Measurements from ENCODE around the gene SYT17.

SYT17 gene

DNA sequence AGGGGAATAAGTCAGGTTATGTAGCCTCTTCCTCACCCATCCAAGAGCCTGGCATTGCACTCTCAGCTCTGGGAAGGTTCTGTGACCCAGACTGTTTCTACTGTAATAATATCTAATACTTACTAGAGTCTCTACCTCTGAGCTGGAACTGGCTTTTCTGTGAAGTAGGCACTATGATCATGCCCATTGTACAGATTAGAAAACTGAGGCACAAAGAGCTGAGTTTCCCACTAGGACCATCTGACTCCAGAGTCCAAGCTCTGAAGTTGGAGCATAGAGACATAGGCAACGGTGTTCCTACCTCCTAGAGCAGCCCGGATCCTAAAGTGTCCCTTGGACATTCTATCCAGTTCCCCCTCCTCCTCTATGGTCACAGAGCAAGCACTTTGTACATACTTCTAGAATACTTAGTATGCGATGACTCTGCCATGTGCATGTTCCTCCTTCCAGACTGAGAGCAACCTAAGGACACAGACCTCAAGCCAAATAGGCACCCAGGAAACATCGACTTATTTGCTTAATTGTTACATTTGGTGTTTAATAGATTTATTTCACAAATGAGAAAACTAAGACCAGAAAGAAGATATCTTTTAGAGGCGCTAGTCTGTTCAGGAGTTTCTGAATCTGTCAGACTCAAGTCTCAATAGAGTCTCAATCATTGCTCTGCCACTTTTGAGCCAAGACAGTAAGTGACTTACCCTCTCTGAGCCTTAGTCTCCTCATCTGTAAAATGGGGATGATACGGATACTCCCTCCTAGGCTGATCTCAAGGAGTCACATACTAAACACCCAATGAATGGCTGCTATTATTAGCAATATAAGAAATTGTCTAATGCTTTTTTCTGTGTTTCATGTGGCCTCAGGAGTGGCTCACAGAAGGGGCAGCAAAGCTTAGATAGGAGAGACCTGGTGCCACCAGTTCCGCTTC is 121.1 kb downstream of the SYT17 start (continued):
- no peak for TF ChIP-seq TSHZ2 (CRISPR knock-in tag; IDR thresholded peaks at IDR 0.05)
- no peak for TF ChIP-seq ARNTL (CRISPR knock-in tag; IDR thresholded peaks at IDR 0.05; ENCODE audit: borderline replicate concordance, low read depth)
- no peak for TF ChIP-seq TOX (CRISPR knock-in tag; IDR thresholded peaks at IDR 0.05; ENCODE audit: borderline replicate concordance)
- no peak for TF ChIP-seq PPARA (CRISPR knock-in tag; IDR thresholded peaks at IDR 0.05; ENCODE audit: borderline replicate concordance)
- no peak for TF ChIP-seq PATZ1 (CRISPR knock-in tag; IDR thresholded peaks at IDR 0.05; ENCODE audit: borderline replicate concordance)
- TF ChIP-seq ZNF565 (CRISPR knock-in tag; conservative IDR thresholded peaks at IDR 0.05; ENCODE audit: low read depth) = no peak
- no peak for TF ChIP-seq ISL1 (CRISPR knock-in tag; IDR thresholded peaks at IDR 0.05)
- TF ChIP-seq BACH2 (CRISPR knock-in tag; IDR thresholded peaks at IDR 0.05; ENCODE audit: borderline replicate concordance) = no peak

- TF ChIP-seq BACH2 (CRISPR knock-in tag; IDR thresholded peaks at IDR 0.05; ENCODE audit: borderline replicate concordance) (no peak), ZFP30 (CRISPR knock-in tag; IDR thresholded peaks at IDR 0.05) (no peak), ARNTL (CRISPR knock-in tag; IDR thresholded peaks at IDR 0.05; ENCODE audit: borderline replicate concordance, low read depth) (no peak), SNAI2 (CRISPR knock-in tag; IDR thresholded peaks at IDR 0.05) (no peak)
- no peak for ATAC-seq
Observed at GRCh38 chr16:19289811-19290485, 121.9 kb downstream of the SYT17 start.

DNA sequence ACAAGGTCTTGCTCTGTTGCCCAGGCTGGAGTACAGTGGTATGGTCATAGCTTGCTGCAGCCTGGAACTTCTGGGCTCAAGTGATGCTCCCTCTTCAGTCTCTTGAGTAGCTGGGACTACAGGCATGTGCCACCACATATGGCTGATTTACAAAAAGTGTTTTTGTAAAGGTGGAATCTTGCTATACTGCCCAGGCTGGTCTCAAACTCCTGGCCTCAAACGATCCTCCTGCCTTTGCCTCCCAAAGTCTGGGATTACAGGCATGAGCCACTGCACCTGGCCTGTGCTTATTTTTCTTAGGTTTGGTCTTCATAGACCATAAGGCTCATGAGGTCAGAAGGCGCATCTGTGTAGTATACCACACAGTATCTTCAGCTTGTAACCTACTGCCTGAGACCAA is 122.8 kb downstream of the SYT17 start:
- no peak for TF ChIP-seq ZFP3 (CRISPR knock-in tag; IDR thresholded peaks at IDR 0.05)
- no peak for TF ChIP-seq CSDC2 (CRISPR knock-in tag; IDR thresholded peaks at IDR 0.05)
- TF ChIP-seq ZFP30 (CRISPR knock-in tag; IDR thresholded peaks at IDR 0.05) = no peak
- no peak for TF ChIP-seq BACH2 (CRISPR knock-in tag; IDR thresholded peaks at IDR 0.05; ENCODE audit: borderline replicate concordance)
- no peak for TF ChIP-seq ZNF70 (CRISPR knock-in tag; IDR thresholded peaks at IDR 0.05)
- no peak for TF ChIP-seq TCF4 (CRISPR knock-in tag; IDR thresholded peaks at IDR 0.05; ENCODE audit: borderline replicate concordance)
- no peak for TF ChIP-seq GLIS3 (CRISPR knock-in tag; IDR thresholded peaks at IDR 0.05)
- TF ChIP-seq PPARA (CRISPR knock-in tag; IDR thresholded peaks at IDR 0.05; ENCODE audit: borderline replicate concordance) = no peak
- TF ChIP-seq, protein P1, sequence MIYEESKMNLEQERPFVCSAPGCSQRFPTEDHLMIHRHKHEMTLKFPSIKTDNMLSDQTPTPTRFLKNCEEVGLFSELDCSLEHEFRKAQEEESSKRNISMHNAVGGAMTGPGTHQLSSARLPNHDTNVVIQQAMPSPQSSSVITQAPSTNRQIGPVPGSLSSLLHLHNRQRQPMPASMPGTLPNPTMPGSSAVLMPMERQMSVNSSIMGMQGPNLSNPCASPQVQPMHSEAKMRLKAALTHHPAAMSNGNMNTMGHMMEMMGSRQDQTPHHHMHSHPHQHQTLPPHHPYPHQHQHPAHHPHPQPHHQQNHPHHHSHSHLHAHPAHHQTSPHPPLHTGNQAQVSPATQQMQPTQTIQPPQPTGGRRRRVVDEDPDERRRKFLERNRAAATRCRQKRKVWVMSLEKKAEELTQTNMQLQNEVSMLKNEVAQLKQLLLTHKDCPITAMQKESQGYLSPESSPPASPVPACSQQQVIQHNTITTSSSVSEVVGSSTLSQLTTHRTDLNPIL (CRISPR knock-in tag; IDR thresholded peaks at IDR 0.05; ENCODE audit: low read depth) = no peak
- TF ChIP-seq, protein P2, sequence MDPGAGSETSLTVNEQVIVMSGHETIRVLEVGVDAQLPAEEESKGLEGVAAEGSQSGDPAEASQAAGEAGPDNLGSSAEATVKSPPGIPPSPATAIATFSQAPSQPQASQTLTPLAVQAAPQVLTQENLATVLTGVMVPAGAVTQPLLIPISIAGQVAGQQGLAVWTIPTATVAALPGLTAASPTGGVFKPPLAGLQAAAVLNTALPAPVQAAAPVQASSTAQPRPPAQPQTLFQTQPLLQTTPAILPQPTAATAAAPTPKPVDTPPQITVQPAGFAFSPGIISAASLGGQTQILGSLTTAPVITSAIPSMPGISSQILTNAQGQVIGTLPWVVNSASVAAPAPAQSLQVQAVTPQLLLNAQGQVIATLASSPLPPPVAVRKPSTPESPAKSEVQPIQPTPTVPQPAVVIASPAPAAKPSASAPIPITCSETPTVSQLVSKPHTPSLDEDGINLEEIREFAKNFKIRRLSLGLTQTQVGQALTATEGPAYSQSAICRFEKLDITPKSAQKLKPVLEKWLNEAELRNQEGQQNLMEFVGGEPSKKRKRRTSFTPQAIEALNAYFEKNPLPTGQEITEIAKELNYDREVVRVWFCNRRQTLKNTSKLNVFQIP (CRISPR knock-in tag; IDR thresholded peaks at IDR 0.05; ENCODE audit: borderline replicate concordance, low read depth) = no peak
- no peak for TF ChIP-seq ZNF8 (CRISPR knock-in tag; IDR thresholded peaks at IDR 0.05)
- no peak for TF ChIP-seq ARNTL (CRISPR knock-in tag; IDR thresholded peaks at IDR 0.05; ENCODE audit: borderline replicate concordance, low read depth)
- TF ChIP-seq OSR1 (CRISPR knock-in tag; IDR thresholded peaks at IDR 0.05) = no peak
- TF ChIP-seq TSHZ2 (CRISPR knock-in tag; IDR thresholded peaks at IDR 0.05) = no peak
- no peak for TF ChIP-seq ZC3H10 (CRISPR knock-in tag; IDR thresholded peaks at IDR 0.05)
- TF ChIP-seq SNAI2 (CRISPR knock-in tag; IDR thresholded peaks at IDR 0.05) = no peak
- TF ChIP-seq TOX (CRISPR knock-in tag; IDR thresholded peaks at IDR 0.05; ENCODE audit: borderline replicate concordance) = no peak
- TF ChIP-seq ESRRG (CRISPR knock-in tag; IDR thresholded peaks at IDR 0.05) = no peak
- TF ChIP-seq ISL1 (CRISPR knock-in tag; IDR thresholded peaks at IDR 0.05) = no peak
- no peak for ATAC-seq
